Measurements from ENCODE around the gene MBIP. TPM values are rescaled to one million over a fixed set of nuclear protein-coding genes. Genes with fewer than 3 reads are reported as not detected.
A peak's percentile ranks its signal among the peaks of the same experiment; 100 is the strongest.

MBIP gene
- total RNA-seq, 1 donor from 2014 or later, result 12.9 TPM

DNA sequence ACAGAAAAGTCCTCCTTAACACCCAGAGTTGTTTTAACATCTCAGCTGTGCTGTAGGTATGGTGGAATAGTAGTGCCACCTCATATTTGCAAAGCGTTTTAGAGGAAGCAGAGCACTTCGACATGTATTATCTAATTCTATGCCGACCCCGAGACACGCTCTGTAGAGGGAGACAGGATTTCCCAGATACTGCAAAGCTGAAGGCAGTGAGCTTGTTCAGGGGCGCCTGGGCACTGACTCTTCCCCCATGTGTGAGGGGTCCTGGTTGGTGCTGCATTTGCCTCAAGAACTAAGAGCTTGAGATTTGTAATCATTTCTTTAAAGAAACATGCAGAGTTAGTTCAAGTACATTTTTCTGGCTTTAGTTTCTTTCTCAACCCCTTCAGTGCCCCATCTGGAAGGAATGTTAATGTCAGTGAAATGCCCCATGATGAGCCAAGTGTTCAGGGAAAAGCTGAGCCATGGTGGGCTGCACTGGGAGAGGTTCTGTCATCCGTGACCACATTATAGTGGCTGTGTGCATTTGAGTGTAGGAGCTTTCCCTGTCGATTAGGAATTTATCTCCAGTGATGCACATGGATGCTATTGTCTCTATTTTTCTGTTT is 66.3 kb downstream of the MBIP start:
- TF ChIP-seq, protein P1, sequence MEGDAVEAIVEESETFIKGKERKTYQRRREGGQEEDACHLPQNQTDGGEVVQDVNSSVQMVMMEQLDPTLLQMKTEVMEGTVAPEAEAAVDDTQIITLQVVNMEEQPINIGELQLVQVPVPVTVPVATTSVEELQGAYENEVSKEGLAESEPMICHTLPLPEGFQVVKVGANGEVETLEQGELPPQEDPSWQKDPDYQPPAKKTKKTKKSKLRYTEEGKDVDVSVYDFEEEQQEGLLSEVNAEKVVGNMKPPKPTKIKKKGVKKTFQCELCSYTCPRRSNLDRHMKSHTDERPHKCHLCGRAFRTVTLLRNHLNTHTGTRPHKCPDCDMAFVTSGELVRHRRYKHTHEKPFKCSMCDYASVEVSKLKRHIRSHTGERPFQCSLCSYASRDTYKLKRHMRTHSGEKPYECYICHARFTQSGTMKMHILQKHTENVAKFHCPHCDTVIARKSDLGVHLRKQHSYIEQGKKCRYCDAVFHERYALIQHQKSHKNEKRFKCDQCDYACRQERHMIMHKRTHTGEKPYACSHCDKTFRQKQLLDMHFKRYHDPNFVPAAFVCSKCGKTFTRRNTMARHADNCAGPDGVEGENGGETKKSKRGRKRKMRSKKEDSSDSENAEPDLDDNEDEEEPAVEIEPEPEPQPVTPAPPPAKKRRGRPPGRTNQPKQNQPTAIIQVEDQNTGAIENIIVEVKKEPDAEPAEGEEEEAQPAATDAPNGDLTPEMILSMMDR (conservative IDR thresholded peaks at IDR 0.05; ENCODE audit: low read depth, low read length), result peak; percentile 64
- no peak overlapping the region for H3K4me3 ChIP-seq (ENCODE audit: low read depth, low read length)
- DNase-seq (ENCODE audit: low read depth), result no peak

Other genes with a start within 250 kb of the MBIP start
- gene PTCSC3, start 143.9 kb downstream of the MBIP start, total RNA-seq, result not detected in 2 replicates
- not detected in 2 replicates for gene NKX2-1, start 199.6 kb upstream of the MBIP start, total RNA-seq

All from epithelial cell of proximal tubule (primary cell).